Nephron (organoid): ENCODE measurements around the gene SLC45A1.

Experiments
- H3K27ac Mint-ChIP-seq, 3 experiments: 2 replicates each; pipeline ENCODE4 v1.8.0; 2020; ENCODE audit warnings: mixed read lengths in 3 of 3, mild to moderate bottlenecking in 2 of 3, moderate library complexity in 1 of 3
- H3K27me3 Mint-ChIP-seq: 2 replicates; pipeline ENCODE4 v1.8.0; 2021; ENCODE audit warnings: low read depth, mild to moderate bottlenecking, moderate library complexity, mixed read lengths
- H3K36me3 Mint-ChIP-seq: 2 replicates; pipeline ENCODE4 v1.8.0; 2020; ENCODE audit warnings: low read depth, mixed read lengths
- H3K4me1 Mint-ChIP-seq: 2 replicates; pipeline ENCODE4 v1.8.0; 2020; ENCODE audit warnings: mixed read lengths
- H3K4me3 Mint-ChIP-seq, 3 experiments: 2 replicates each; pipeline ENCODE4 v1.8.0; 2020; ENCODE audit warnings: mild to moderate bottlenecking in 3 of 3, mixed read lengths in 3 of 3, moderate library complexity in 2 of 3
- H3K9me3 Mint-ChIP-seq: 2 replicates; pipeline ENCODE4 v1.8.0; 2020; ENCODE audit warnings: mixed read lengths
- CTCF ChIP-seq, 3 experiments: fragments of 200-600 bp; sonication (generic); IDR thresholded peaks; one replicate each; pipeline ENCODE4 v1.5.0; 2021; ENCODE audit warnings: antibody characterized with exemption in 3 of 3; ENCODE audit not compliant: unreplicated experiment in 3 of 3

SLC45A1 gene

GRCh38 chr1:8349961-8350360 is 32.0 kb downstream of the SLC45A1 start:
- no peak overlapping the region for H3K27ac Mint-ChIP-seq
- no peak overlapping the region for H3K4me3 Mint-ChIP-seq
- no peaks in the 10 kb centered on the region for H3K9me3 Mint-ChIP-seq

GRCh38 chr1:8350914-8351684 is 33.2 kb downstream of the SLC45A1 start:
- Mint-ChIP-seq H3K4me1 (peaks cover 21% of the 10 kb centered on the region), H3K9me3 (no peaks in the 10 kb centered on the region), H3K4me3 (no peak overlapping the region), H3K27me3 (peaks cover 6% of the 10 kb centered on the region), H3K27ac (no peak overlapping the region), H3K36me3 (peaks cover 34% of the 10 kb centered on the region)
- TF ChIP-seq CTCF (IDR thresholded peaks at IDR 0.05; ENCODE audit: unreplicated experiment in 3 of 3) = no peak

More at GRCh38 chr1:8349961-8350360, 32.0 kb downstream of the SLC45A1 start:
- peaks cover 25% of the 10 kb centered on the region for H3K36me3 Mint-ChIP-seq
- peaks cover 6% of the 10 kb centered on the region for H3K27me3 Mint-ChIP-seq
- no peak for TF ChIP-seq CTCF (IDR thresholded peaks at IDR 0.05; ENCODE audit: unreplicated experiment in 3 of 3)
- peaks cover 21% of the 10 kb centered on the region for H3K4me1 Mint-ChIP-seq

GRCh38 chr1:8351693-8352470 is 34.0 kb downstream of the SLC45A1 start:
- Mint-ChIP-seq H3K9me3 (no peaks in the 10 kb centered on the region), H3K4me3 (no peak overlapping the region), H3K36me3 (peaks cover 42% of the 10 kb centered on the region), H3K27me3 (peaks cover 6% of the 10 kb centered on the region), H3K4me1 (peaks cover 14% of the 10 kb centered on the region), H3K27ac (peak overlapping the region; percentile 73 to 92 (median 86))
- TF ChIP-seq CTCF (IDR thresholded peaks at IDR 0.05; ENCODE audit: unreplicated experiment in 3 of 3) = peak; percentile 54 to 59 (median 55)

GRCh38 chr1:8352471-8352845 is 34.5 kb downstream of the SLC45A1 start:
- TF ChIP-seq CTCF (IDR thresholded peaks at IDR 0.05; ENCODE audit: unreplicated experiment in 3 of 3) = no peak
- peaks cover 48% of the 10 kb centered on the region for H3K36me3 Mint-ChIP-seq
- H3K27me3 Mint-ChIP-seq = peaks cover 6% of the 10 kb centered on the region
- peaks cover 12% of the 10 kb centered on the region for H3K4me1 Mint-ChIP-seq
- no peaks in the 10 kb centered on the region for H3K9me3 Mint-ChIP-seq
- H3K27ac Mint-ChIP-seq = peak overlapping the region; percentile 73 to 92 (median 86)
- no peak overlapping the region for H3K4me3 Mint-ChIP-seq

- H3K27ac Mint-ChIP-seq = peak overlapping the region; percentile 73 to 92 (median 86)
- H3K27me3 Mint-ChIP-seq = peaks cover 6% of the 10 kb centered on the region
- H3K4me3 Mint-ChIP-seq = no peak overlapping the region
- H3K9me3 Mint-ChIP-seq = no peaks in the 10 kb centered on the region
- peaks cover 12% of the 10 kb centered on the region for H3K4me1 Mint-ChIP-seq
- peaks cover 53% of the 10 kb centered on the region for H3K36me3 Mint-ChIP-seq
- no peak for TF ChIP-seq CTCF (IDR thresholded peaks at IDR 0.05; ENCODE audit: unreplicated experiment in 3 of 3)
Observed at GRCh38 chr1:8352886-8353785, 35.2 kb downstream of the SLC45A1 start.
